ENCODE results near the gene MTG1. TPM values are rescaled to one million over a fixed set of nuclear protein-coding genes. Genes with fewer than 3 reads are reported as not detected.
A peak's percentile ranks its signal among the peaks of the same experiment; 100 is the strongest.

MTG1 gene
- total and polyA plus RNA-seq, 2 experiments from 2014 or later = 45.7 to 68.6 TPM

GRCh38 chr10:133420028-133420427 is 26.1 kb downstream of the MTG1 start:
- no peak overlapping the region for H3K27ac Mint-ChIP-seq
- Histone ChIP-seq H3K79me2 (replicated peaks; ENCODE audit: insufficient read depth) (no peaks in the 10 kb centered on the region), H2AFZ (no peak overlapping the region), H3K4me3 (no peak overlapping the region), H3K4me2 (no peak overlapping the region), H3K27me3 (ENCODE audit: insufficient read depth) (peaks cover 14% of the 10 kb centered on the region), H3K36me3 (ENCODE audit: insufficient read depth) (no peaks in the 10 kb centered on the region), H3K27ac (ENCODE audit: low read depth) (no peak overlapping the region), H3K9me2 (ENCODE audit: insufficient read depth) (no peaks in the 10 kb centered on the region), H4K20me1 (replicated peaks; ENCODE audit: insufficient read depth) (no peaks in the 10 kb centered on the region; the same call in 1 of the 2 replicates), H3K4me1 (ENCODE audit: insufficient read depth) (no peaks in the 10 kb centered on the region), H3F3A (replicated peaks; ENCODE audit: low read depth) (0 out of 2 replicates have a peak, but pooled peaks cover 2% of the 10 kb centered on the region)
- no peak overlapping the region for H3K4me3 Mint-ChIP-seq
- TF ChIP-seq EZH2 (IDR thresholded peaks at IDR 0.05; ENCODE audit: low read depth, unreplicated experiment) (no peak), CREB1 (CRISPR knock-in tag; IDR thresholded peaks at IDR 0.05; ENCODE audit: low read depth) (no peak), CTCF (conservative IDR thresholded peaks at IDR 0.05; ENCODE audit: low read depth in 2 of 2) (0 out of 4 replicates have a peak, but pooled peaks of 1 of the 2 experiments have one; percentile 9)
- DNase-seq (ENCODE audit: low spot score) (no peak), ATAC-seq (no peak)
- H3K36me3 Mint-ChIP-seq (ENCODE audit: low read depth) = peaks cover 22% of the 10 kb centered on the region
- no peaks in the 10 kb centered on the region for H3K4me1 Mint-ChIP-seq
- peaks cover 17% of the 10 kb centered on the region for H3K27me3 Mint-ChIP-seq (ENCODE audit: insufficient read depth, low read depth, poor library complexity)
- peaks cover 12% of the 10 kb centered on the region for H3K9me3 Mint-ChIP-seq

GRCh38 chr10:133420579-133420978 is 26.6 kb downstream of the MTG1 start:
- Histone ChIP-seq H2AFZ (no peak overlapping the region), H3K4me3 (no peak overlapping the region), H3K36me3 (ENCODE audit: insufficient read depth) (no peaks in the 10 kb centered on the region), H3K9me2 (ENCODE audit: insufficient read depth) (no peaks in the 10 kb centered on the region), H3F3A (replicated peaks; ENCODE audit: low read depth) (0 out of 2 replicates have a peak, but pooled peaks cover 2% of the 10 kb centered on the region), H3K27ac (ENCODE audit: low read depth) (no peak overlapping the region), H3K4me1 (ENCODE audit: insufficient read depth) (no peaks in the 10 kb centered on the region), H3K27me3 (ENCODE audit: insufficient read depth) (peaks cover 19% of the 10 kb centered on the region), H4K20me1 (replicated peaks; ENCODE audit: insufficient read depth) (no peaks in the 10 kb centered on the region; the same call in 1 of the 2 replicates), H3K79me2 (replicated peaks; ENCODE audit: insufficient read depth) (no peaks in the 10 kb centered on the region), H3K4me2 (no peak overlapping the region)
- Mint-ChIP-seq H3K27ac (no peak overlapping the region), H3K4me1 (no peaks in the 10 kb centered on the region), H3K27me3 (ENCODE audit: insufficient read depth, low read depth, poor library complexity) (peaks cover 20% of the 10 kb centered on the region), H3K4me3 (no peak overlapping the region), H3K36me3 (ENCODE audit: low read depth) (peaks cover 16% of the 10 kb centered on the region), H3K9me3 (peaks cover 7% of the 10 kb centered on the region)
- DNase-seq (ENCODE audit: low spot score) (no peak), ATAC-seq (no peak)
- TF ChIP-seq ZNF114 (CRISPR knock-in tag; IDR thresholded peaks at IDR 0.05) = no peak
- no peak for TF ChIP-seq ZNF331 (CRISPR knock-in tag; IDR thresholded peaks at IDR 0.05; ENCODE audit: low read depth)
- no peak for TF ChIP-seq NANOG (IDR thresholded peaks at IDR 0.05; ENCODE audit: borderline replicate concordance)
- TF ChIP-seq, protein P1, sequence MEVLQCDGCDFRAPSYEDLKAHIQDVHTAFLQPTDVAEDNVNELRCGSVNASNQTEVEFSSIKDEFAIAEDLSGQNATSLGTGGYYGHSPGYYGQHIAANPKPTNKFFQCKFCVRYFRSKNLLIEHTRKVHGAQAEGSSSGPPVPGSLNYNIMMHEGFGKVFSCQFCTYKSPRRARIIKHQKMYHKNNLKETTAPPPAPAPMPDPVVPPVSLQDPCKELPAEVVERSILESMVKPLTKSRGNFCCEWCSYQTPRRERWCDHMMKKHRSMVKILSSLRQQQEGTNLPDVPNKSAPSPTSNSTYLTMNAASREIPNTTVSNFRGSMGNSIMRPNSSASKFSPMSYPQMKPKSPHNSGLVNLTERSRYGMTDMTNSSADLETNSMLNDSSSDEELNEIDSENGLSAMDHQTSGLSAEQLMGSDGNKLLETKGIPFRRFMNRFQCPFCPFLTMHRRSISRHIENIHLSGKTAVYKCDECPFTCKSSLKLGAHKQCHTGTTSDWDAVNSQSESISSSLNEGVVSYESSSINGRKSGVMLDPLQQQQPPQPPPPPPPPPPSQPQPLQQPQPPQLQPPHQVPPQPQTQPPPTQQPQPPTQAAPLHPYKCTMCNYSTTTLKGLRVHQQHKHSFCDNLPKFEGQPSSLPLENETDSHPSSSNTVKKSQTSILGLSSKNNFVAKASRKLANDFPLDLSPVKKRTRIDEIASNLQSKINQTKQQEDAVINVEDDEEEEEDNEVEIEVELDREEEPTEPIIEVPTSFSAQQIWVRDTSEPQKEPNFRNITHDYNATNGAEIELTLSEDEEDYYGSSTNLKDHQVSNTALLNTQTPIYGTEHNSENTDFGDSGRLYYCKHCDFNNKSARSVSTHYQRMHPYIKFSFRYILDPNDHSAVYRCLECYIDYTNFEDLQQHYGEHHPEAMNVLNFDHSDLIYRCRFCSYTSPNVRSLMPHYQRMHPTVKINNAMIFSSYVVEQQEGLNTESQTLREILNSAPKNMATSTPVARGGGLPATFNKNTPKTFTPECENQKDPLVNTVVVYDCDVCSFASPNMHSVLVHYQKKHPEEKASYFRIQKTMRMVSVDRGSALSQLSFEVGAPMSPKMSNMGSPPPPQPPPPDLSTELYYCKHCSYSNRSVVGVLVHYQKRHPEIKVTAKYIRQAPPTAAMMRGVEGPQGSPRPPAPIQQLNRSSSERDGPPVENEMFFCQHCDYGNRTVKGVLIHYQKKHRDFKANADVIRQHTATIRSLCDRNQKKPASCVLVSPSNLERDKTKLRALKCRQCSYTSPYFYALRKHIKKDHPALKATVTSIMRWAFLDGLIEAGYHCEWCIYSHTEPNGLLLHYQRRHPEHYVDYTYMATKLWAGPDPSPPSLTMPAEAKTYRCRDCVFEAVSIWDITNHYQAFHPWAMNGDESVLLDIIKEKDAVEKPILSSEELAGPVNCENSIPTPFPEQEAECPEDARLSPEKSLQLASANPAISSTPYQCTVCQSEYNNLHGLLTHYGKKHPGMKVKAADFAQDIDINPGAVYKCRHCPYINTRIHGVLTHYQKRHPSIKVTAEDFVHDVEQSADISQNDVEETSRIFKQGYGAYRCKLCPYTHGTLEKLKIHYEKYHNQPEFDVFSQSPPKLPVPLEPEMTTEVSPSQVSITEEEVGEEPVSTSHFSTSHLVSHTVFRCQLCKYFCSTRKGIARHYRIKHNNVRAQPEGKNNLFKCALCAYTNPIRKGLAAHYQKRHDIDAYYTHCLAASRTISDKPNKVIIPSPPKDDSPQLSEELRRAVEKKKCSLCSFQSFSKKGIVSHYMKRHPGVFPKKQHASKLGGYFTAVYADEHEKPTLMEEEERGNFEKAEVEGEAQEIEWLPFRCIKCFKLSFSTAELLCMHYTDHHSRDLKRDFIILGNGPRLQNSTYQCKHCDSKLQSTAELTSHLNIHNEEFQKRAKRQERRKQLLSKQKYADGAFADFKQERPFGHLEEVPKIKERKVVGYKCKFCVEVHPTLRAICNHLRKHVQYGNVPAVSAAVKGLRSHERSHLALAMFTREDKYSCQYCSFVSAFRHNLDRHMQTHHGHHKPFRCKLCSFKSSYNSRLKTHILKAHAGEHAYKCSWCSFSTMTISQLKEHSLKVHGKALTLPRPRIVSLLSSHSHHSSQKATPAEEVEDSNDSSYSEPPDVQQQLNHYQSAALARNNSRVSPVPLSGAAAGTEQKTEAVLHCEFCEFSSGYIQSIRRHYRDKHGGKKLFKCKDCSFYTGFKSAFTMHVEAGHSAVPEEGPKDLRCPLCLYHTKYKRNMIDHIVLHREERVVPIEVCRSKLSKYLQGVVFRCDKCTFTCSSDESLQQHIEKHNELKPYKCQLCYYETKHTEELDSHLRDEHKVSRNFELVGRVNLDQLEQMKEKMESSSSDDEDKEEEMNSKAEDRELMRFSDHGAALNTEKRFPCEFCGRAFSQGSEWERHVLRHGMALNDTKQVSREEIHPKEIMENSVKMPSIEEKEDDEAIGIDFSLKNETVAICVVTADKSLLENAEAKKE (CRISPR knock-in tag; IDR thresholded peaks at IDR 0.05) = no peak
- TF ChIP-seq CTCF (conservative IDR thresholded peaks at IDR 0.05; ENCODE audit: low read depth in 2 of 2) = no peak
- no peak for TF ChIP-seq EZH2phosphoT487 (IDR thresholded peaks at IDR 0.05; ENCODE audit: unreplicated experiment)
- no peak for TF ChIP-seq POLR2AphosphoS5 (IDR thresholded peaks at IDR 0.05; ENCODE audit: low read depth)
- TF ChIP-seq STAT1 (IDR thresholded peaks at IDR 0.05; ENCODE audit: unreplicated experiment) = no peak
